ENCODE measurements around the gene OR6P1.

GRCh38 chr1:158586942-158587341, 16.6 kb upstream of the OR6P1 start:
- TF ChIP-seq CTCF (IDR thresholded peaks at IDR 0.05; ENCODE audit: low read depth, low read length) = no peak
- no peak for TF ChIP-seq MAX (IDR thresholded peaks at IDR 0.05; ENCODE audit: low read depth, low read length)
- no peak for TF ChIP-seq POLR2A (IDR thresholded peaks at IDR 0.05; ENCODE audit: extremely low read depth, insufficient read length)
- no peak for TF ChIP-seq MYC (IDR thresholded peaks at IDR 0.05; ENCODE audit: low read depth, low read length)

All from NB4 (cell line).